Neutrophil (primary cell): ENCODE data around the gene CAB39.

Experiments
- H3K27ac ChIP-seq: fragments of 200-600 bp; sonication (generic); 2 replicates; pipeline ENCODE4 v1.5.1; 2016; ENCODE audit warnings: mild to moderate bottlenecking, moderate library complexity
- H3K27me3 ChIP-seq: fragments of 200-600 bp; sonication (generic); 2 replicates; pipeline ENCODE4 v1.6.0; 2016; ENCODE audit warnings: mild to moderate bottlenecking
- H3K36me3 ChIP-seq: fragments of 200-600 bp; sonication (generic); 2 replicates; pipeline ENCODE4 v1.5.1; 2017
- H3K4me1 ChIP-seq, 2 experiments: fragments of 200-600 bp in 1 of 2; sonication (generic) in 1 of 2; 1 replicate in 1 of 2; 2 replicates in 1 of 2; pipeline versions ENCODE4 v1.5.1 to v1.6.1; 2013 to 2016; ENCODE audit warnings: low read depth in 1 of 2, low read length in 1 of 2, mild to moderate bottlenecking in 1 of 2, moderate library complexity in 1 of 2; ENCODE audit not compliant: control insufficient read depth in 1 of 2, insufficient read depth in 1 of 2
- H3K4me3 ChIP-seq, 2 experiments: fragments of 200-600 bp in 1 of 2; sonication (generic) in 1 of 2; 1 replicate in 1 of 2; 2 replicates in 1 of 2; pipeline ENCODE4 v1.5.1; 2013 to 2016; ENCODE audit warnings: low read depth in 1 of 2, low read length in 1 of 2, mild to moderate bottlenecking in 1 of 2, moderate library complexity in 1 of 2
- H3K9me3 ChIP-seq: fragments of 200-600 bp; sonication (generic); 2 replicates; pipeline ENCODE4 v1.5.1; 2016
- CTCF ChIP-seq: fragments of 200-600 bp; sonication (generic); IDR thresholded peaks from 2 replicates; pipeline ENCODE4 v1.5.1; 2016; ENCODE audit warnings: antibody characterized with exemption

Gene CAB39

GRCh38 chr2:230797515-230798495, 85.2 kb downstream of the CAB39 start:
- TF ChIP-seq CTCF = no peak
- H3K4me1 ChIP-seq = peaks cover 62 to 63% of the 10 kb centered on the region in 2 experiments
- peak overlapping the region in 1 of 2 experiments; percentile 9 for H3K4me3 ChIP-seq
- no peaks in the 10 kb centered on the region for H3K27me3 ChIP-seq
- peak overlapping the region; percentile 85 for H3K27ac ChIP-seq
- no peaks in the 10 kb centered on the region for H3K9me3 ChIP-seq
- peaks cover 65% of the 10 kb centered on the region for H3K36me3 ChIP-seq

GRCh38 chr2:230798769-230799399, 86.2 kb downstream of the CAB39 start:
- H3K9me3 ChIP-seq = no peaks in the 10 kb centered on the region
- H3K36me3 ChIP-seq = peaks cover 58% of the 10 kb centered on the region
- peaks cover 52 to 53% of the 10 kb centered on the region in 2 experiments for H3K4me1 ChIP-seq
- H3K27me3 ChIP-seq = no peaks in the 10 kb centered on the region
- peak overlapping the region; percentile 85 for H3K27ac ChIP-seq
- no peak overlapping the region for H3K4me3 ChIP-seq
- peak; percentile 41 for TF ChIP-seq CTCF

GRCh38 chr2:230805353-230806017, 92.8 kb downstream of the CAB39 start:
- Histone ChIP-seq H3K36me3 (peaks cover 53% of the 10 kb centered on the region), H3K9me3 (no peaks in the 10 kb centered on the region), H3K4me1 (no peaks in the 10 kb centered on the region), H3K27ac (no peak overlapping the region), H3K27me3 (no peaks in the 10 kb centered on the region), H3K4me3 (no peak overlapping the region)
- TF ChIP-seq CTCF = no peak

GRCh38 chr2:230807729-230808128, 95.1 kb downstream of the CAB39 start:
- H3K36me3 ChIP-seq = peaks cover 62% of the 10 kb centered on the region
- H3K4me3 ChIP-seq = no peak overlapping the region
- H3K9me3 ChIP-seq = no peaks in the 10 kb centered on the region
- TF ChIP-seq CTCF = no peak
- no peaks in the 10 kb centered on the region for H3K27me3 ChIP-seq
- H3K4me1 ChIP-seq = no peaks in the 10 kb centered on the region
- H3K27ac ChIP-seq = peak overlapping the region; percentile 62

GRCh38 chr2:230809015-230809414, 96.4 kb downstream of the CAB39 start:
- no peaks in the 10 kb centered on the region for H3K4me1 ChIP-seq
- no peak for TF ChIP-seq CTCF
- peak overlapping the region; percentile 25 for H3K27ac ChIP-seq
- H3K4me3 ChIP-seq = no peak overlapping the region
- H3K9me3 ChIP-seq = no peaks in the 10 kb centered on the region
- H3K36me3 ChIP-seq = peaks cover 69% of the 10 kb centered on the region
- H3K27me3 ChIP-seq = no peaks in the 10 kb centered on the region
